GM12873 (cell line): ENCODE results near the gene ARPC1A.

Experiments
- TF ChIP-seq, protein P1 (sequence below): IDR thresholded peaks from 2 replicates; pipeline ENCODE4 v1.5.1; 2012; ENCODE audit warnings: low read depth, mild to moderate bottlenecking, moderate library complexity, low read length, control low read depth; ENCODE audit not compliant: insufficient read depth; ENCODE audit errors: missing control alignments

The ARPC1A gene

DNA sequence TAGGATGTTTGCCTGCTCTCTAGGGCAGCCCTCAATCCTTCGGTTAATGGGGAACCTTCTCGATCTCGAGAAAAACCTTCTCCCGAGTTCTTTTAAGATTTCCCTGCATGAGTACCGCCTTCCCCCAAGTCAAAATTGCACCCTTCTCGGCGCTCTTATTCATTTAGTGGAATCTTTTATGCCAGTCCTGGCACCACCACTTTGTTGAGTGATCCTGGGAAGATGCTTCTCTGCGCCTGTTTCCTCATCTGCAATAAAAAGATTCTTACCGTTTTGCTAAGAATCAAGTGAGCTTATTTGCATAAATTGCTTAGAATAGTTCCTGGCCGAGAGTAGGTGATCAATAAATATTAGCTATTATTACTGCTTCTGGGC lies 697 bp downstream of the ARPC1A start:
- TF ChIP-seq, protein P1, sequence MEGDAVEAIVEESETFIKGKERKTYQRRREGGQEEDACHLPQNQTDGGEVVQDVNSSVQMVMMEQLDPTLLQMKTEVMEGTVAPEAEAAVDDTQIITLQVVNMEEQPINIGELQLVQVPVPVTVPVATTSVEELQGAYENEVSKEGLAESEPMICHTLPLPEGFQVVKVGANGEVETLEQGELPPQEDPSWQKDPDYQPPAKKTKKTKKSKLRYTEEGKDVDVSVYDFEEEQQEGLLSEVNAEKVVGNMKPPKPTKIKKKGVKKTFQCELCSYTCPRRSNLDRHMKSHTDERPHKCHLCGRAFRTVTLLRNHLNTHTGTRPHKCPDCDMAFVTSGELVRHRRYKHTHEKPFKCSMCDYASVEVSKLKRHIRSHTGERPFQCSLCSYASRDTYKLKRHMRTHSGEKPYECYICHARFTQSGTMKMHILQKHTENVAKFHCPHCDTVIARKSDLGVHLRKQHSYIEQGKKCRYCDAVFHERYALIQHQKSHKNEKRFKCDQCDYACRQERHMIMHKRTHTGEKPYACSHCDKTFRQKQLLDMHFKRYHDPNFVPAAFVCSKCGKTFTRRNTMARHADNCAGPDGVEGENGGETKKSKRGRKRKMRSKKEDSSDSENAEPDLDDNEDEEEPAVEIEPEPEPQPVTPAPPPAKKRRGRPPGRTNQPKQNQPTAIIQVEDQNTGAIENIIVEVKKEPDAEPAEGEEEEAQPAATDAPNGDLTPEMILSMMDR: no peak

DNA sequence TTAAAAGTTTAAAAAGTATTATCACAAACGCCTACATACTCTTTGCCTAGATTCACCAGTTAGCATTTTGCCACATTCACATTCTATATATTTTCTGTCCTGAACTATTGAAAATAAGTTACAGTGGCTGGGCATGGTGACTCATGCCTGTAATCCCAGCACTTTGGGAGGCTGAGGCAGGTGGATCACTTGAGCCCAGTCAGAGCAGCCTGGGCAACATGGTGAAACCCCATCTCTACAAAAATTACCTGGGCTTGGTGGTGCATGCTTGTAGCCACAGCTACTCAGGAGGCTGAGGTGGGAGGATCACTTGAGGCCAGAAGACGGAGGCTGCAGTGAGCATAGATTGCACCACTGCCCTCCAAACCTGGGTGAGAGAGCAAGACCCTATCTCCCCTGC lies 5.3 kb downstream of the ARPC1A start:
- TF ChIP-seq, protein P1: no peak

DNA sequence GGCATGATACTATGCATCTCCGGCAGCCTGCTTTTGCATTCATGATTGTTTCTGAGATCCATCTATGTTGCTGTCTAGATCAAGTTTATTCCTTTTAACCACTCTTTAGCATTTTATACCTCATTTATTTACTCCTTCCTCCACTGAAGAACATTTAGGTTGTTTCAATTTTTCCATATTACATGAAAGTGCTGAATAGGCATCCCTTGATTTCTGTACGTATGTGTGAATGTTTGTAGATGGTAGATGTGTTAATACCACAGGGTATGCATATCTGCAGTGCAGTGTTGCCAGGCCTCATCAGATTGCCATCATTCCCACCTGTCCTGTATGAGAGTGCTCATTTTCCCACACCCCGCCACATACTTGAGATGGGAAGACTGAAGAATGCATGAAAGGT lies 13.9 kb downstream of the ARPC1A start:
- TF ChIP-seq, protein P1: no peak

DNA sequence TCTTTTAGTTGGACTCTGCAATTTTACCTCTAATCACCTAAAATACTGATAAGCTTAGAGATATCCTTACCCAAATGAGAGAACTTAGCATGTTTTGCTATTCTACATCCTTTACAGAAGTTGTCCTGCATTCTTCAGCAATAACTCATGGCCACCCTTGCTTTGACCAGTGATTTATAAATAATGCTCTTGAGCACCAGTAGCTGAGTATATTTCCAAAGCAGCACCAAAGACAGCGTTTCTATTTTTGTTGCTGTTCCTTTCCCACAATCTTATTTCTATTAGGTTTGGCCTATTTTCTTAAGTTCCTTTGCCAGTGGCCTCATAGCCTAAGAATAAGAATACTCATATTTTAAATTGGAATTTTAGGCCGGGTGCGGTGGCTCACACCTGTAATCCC lies 15.0 kb downstream of the ARPC1A start:
- TF ChIP-seq, protein P1: no peak

DNA sequence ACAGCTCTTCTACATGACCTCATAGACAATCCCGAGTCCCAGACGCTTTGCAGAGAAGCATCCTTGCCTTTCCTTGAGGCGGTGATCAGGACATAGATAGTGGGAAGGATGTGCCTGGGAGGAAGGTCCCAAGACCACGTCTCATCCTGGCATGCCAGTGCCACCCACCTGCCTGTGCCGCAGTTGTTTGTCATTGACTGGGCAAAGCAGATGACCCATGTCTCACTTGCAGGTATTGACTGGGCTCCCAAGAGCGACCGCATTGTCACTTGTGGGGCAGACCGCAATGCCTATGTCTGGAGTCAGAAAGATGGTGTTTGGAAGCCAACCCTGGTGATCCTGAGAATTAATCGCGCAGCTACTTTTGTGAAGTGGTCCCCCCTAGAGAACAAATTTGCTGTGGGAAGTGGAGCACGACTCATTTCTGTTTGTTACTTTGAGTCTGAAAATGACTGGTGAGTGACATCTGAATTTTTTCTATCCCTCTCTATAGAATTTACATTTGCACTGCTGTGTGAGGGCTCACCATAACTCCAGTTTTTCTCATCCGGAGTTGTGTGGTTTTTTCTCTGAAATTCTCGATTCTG lies 18.5 kb downstream of the ARPC1A start:
- TF ChIP-seq, protein P1: no peak

DNA sequence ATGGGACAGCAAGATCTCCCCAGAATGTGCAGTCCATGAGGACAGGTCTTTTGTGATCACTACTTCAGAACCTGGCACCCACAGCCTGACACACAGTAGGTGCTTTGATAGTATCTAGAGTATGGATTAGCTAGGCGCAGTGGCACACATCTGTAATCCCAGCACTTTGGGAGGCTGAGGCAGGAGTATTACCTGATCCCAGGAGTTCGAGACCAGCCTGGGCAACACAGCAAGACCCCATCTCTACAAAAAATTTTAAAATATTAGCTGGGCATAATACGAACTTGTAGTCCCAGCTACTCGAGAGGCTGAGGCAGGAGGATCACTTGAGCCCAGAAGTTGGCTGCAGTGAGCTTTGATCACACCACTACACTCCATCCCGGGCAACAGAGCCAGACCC lies 26.5 kb downstream of the ARPC1A start:
- TF ChIP-seq, protein P1: no peak

DNA sequence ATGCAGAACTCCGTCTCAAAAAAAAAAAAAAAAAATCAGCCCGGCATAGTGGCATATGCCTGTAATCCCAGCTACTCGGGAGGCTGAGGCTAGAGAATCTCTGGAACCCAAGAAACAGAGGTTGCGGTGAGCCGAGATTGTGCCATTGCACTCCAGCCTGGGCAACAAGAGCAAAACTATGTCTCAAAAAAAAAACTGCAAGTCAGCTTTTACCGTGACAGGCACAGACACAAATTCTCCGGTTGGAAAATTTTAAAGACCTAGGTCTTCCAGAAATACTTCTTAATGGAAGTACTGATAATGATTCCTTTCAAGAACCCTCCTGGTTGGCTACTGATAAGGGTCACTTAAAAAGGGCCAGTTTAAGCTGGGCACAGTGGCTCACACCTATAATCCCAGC lies 29.4 kb downstream of the ARPC1A start:
- TF ChIP-seq, protein P1: no peak
